Ovary (tissue), 9 donors: ENCODE measurements around the gene ANO10. TPM values are rescaled to one million over a fixed set of nuclear protein-coding genes. Genes with fewer than 3 reads are reported as not detected.

Experiments used
- DNase-seq, 5 donors: peaks; one replicate each; pipeline ENCODE4 v3.0.0-alpha.2; 2019 to 2020
- H3K27ac ChIP-seq, 2 donors: fragments of 200-600 bp; one replicate each; pipeline versions ENCODE4 v1.5.1 to v1.8.0; 2019 to 2022
- H3K27me3 ChIP-seq: fragments of 200-600 bp; one replicate; pipeline ENCODE4 v1.8.0; 2022
- H3K36me3 ChIP-seq: fragments of 200-600 bp; sonication (generic); one replicate; pipeline ENCODE4 v1.5.1; 2019
- H3K4me1 ChIP-seq: one replicate; pipeline ENCODE4 v1.8.1; 2013; ENCODE audit warnings: mild to moderate bottlenecking, moderate library complexity; ENCODE audit not compliant: insufficient read depth
- H3K4me3 ChIP-seq: fragments of 200-600 bp; sonication (generic); one replicate; pipeline ENCODE4 v1.5.1; 2017
- H3K9me3 ChIP-seq, 2 donors: fragments of 200-600 bp in 1 of 2; sonication (generic) in 1 of 2; one replicate each; pipeline versions ENCODE4 v1.5.1 to v1.8.1; 2013 to 2019; ENCODE audit warnings: mild to moderate bottlenecking in 1 of 2, moderate library complexity in 1 of 2
- CTCF ChIP-seq, 3 donors: fragments of 450-650 bp in 2 of 3; fragments of 200-600 bp in 1 of 3; IDR thresholded peaks; one replicate each; pipeline versions ENCODE4 v1.5.1 to v1.8.0; 2016 to 2022; ENCODE audit warnings: antibody characterized with exemption in 3 of 3, mild to moderate bottlenecking in 1 of 3
- EP300 ChIP-seq: sonication (generic); formaldehyde crosslinking; IDR thresholded peaks from one replicate; pipeline ENCODE4 v1.6.1; 2017; ENCODE audit warnings: antibody characterized with exemption
- POLR2A ChIP-seq: fragments of 450-650 bp; IDR thresholded peaks from one replicate; pipeline ENCODE4 v1.6.1; 2017; ENCODE audit warnings: antibody characterized with exemption, mild to moderate bottlenecking, moderate library complexity
- WGBS, 3 donors: extraction: QIAGEN DNeasy Blood & Tissue Kit in 1 of 3; methylation state at CpG; one replicate each; pipeline versions ENCODE4 v1.1.5 to v1.1.7; 2013 to 2017; 5-methylcytosine and 5-hydroxymethylcytosine counted together
- intact Hi-C, 4 donors: fragments of 100-400 bp; cut with DNase I; formaldehyde crosslinking; loops; one replicate each; pipeline versions ENCODE4 v1.11.0 to v1.15.1; 2022 to 2023
- polyA plus RNA-seq, 2 donors: library from polyadenylated mRNA; stranded (reverse); fragments of 200-250 nt in 1 of 2; fragments of 350-450 nt in 1 of 2; fragmentation: Illumina TruSeq in 1 of 2; extraction: RNeasy Lipid Tissue Mini Kit (QIAGEN cat#74804) in 1 of 2; gene quantifications; one replicate each; pipeline ENCODE4 v1.2.3, GENCODE V29; 2013 to 2014
- small RNA-seq: library from RNA; depleted of rRNA; stranded (forward); fragments of <200 nt; gene quantifications from one replicate; pipeline ENCODE3, GENCODE V24; 2016
- total RNA-seq, 7 donors: library from RNA; depleted of rRNA in 2 of 7; stranded (reverse); fragments of >200 nt in 2 of 7; fragmentation: NEBNext Ultra II Directional in 3 of 7; extraction: Animal tissue kit (Norgen Biotek cat#: 25700) in 3 of 7; gene quantifications; one replicate each; pipeline versions ENCODE4 v1.1.0 to v1.2.4, GENCODE V29; 2016 to 2023
- donor health status: DM: no; HTN: no; CAD: no; lungs with moderate emphysema.
- donor health status: DM: no; HTN: no; CAD: no.
- donor health status: Bipolar disorder and iron deficiency.
- donor health status: DM: yes; HTN: yes; CAD: no.
- donor health status: DM: no; HTN: no; CAD: no.
- donor health status: DM: yes; HTN: yes; CAD: no.

The ANO10 gene
- total and polyA plus RNA-seq, 9 donors: 12.2 to 58.7 (median 21.7) TPM

DNA sequence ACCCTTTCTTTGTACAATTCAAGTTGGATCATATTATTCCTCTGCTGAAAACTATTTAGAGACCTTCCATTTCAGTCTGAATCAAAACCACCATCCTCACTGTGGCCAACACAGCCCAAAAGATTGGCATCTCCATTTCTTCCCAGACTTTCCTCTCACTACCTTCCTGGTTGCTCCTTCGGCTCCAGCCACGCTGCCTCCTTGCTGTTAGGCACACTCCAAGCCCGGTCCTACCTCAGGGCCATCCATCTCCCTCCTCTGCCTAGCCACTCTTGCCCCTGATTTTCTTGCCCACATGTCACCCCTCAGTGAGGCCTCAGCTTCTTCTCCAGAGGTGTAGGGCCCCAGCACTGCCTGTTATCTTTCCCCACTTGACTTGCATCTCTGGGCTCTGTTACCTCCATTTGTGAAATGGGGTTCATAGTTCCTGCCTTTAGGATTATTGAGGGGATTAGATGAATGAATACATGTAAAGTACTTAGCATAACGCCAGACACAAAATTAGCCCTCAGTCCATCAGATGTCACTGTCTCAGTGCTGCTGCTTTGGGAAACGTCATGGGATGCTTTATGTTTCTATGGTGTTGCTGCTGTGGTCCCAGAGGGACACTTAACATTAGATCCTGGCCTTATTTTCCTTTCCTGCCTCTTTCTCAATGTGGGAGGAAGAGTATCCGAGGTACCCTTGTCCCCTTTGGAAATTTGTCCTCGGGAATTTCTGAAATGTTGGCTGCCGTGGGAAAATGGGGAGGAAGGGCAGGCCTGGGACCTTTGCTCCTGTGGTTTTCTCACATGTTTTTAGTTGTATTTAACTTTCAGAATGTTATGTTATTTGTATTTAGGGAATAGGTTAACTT, 304.1 kb downstream of the ANO10 start:
- H3K27ac ChIP-seq: peak overlapping the region in 1 of 2 donors; percentile 24
- DNase-seq: no peak
- H3K4me3 ChIP-seq: no peak overlapping the region
- H3K9me3 ChIP-seq: no peaks in the 10 kb centered on the region
- TF ChIP-seq CTCF (IDR thresholded peaks at IDR 0.05): no peak
- TF ChIP-seq EP300: no peak
- TF ChIP-seq POLR2A: no peak
- 37 to 45% (median 39%) methylated on average over 8 of the region's 8 CpGs for WGBS, 3 donors
- H3K4me1 ChIP-seq: peaks cover 17% of the 10 kb centered on the region
- no peaks in the 10 kb centered on the region for H3K36me3 ChIP-seq
- H3K27me3 ChIP-seq: no peaks in the 10 kb centered on the region
- intact Hi-C loops: no loop called here

DNA sequence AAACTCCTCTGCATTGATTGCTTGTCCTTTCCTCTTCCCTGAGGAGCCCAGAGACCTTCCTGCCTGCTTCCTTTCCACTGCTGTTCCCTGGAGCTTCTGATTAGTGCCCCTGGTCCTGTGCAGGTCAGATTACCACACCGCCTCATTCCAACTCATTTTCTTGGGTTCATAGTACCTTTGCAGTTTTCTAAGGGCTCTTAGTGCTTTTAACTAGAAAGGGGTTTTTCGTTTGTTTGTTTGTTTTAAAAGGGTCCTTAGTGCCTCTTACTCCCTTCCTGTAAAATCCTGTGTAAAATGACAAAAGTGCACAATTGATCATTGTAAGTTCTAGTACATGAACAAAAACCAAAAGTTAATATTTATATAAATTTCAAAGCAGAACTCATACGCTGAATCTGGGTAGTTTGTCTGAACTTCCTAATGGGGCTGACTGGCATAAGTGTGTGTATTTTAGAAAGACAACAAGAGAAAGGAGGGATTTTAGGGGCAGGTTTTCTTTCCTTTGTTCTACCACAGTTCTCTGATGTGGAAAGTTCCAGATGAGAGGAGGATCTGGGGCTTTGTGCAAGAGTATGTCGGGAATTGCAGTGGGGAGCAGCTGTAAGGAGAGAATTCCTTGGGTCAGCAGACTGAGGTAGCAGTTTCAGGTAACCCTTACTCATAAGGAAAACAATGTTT, 304.9 kb downstream of the ANO10 start:
- Histone ChIP-seq H3K4me1 (peaks cover 17% of the 10 kb centered on the region), H3K36me3 (no peaks in the 10 kb centered on the region), H3K27me3 (no peaks in the 10 kb centered on the region), H3K27ac (no peak overlapping the region), H3K4me3 (no peak overlapping the region), H3K9me3 (no peaks in the 10 kb centered on the region)
- DNase-seq: no peak
- intact Hi-C loops: no loop called here
- WGBS, 3 donors: 69 to 73% (median 73%) methylated on average over 4 of the region's 4 CpGs
- TF ChIP-seq EP300: no peak
- no peak for TF ChIP-seq CTCF (IDR thresholded peaks at IDR 0.05)
- TF ChIP-seq POLR2A: no peak

Small RNA genes lying within 50 kb of the gene (small RNA-seq; reads per million reads assigned to genes)
- gene RF00019: not detected

Other genes starting within 250 kb of the ANO10 start
- 10 to 100 TPM in 6 of 7 donors, 1 to 10 TPM in 1; 8.9 to 14.1 (median 11.3) TPM for gene ABHD5, start 68.9 kb upstream of the ANO10 start, total RNA-seq
- gene ABHD5, start 68.9 kb upstream of the ANO10 start, polyA plus RNA-seq: 10 to 100 TPM in 1 of 2 donors, 1 to 10 TPM in 1; 4.4 to 36.2 TPM